ENCODE results near the gene VPS13D.

DNA sequence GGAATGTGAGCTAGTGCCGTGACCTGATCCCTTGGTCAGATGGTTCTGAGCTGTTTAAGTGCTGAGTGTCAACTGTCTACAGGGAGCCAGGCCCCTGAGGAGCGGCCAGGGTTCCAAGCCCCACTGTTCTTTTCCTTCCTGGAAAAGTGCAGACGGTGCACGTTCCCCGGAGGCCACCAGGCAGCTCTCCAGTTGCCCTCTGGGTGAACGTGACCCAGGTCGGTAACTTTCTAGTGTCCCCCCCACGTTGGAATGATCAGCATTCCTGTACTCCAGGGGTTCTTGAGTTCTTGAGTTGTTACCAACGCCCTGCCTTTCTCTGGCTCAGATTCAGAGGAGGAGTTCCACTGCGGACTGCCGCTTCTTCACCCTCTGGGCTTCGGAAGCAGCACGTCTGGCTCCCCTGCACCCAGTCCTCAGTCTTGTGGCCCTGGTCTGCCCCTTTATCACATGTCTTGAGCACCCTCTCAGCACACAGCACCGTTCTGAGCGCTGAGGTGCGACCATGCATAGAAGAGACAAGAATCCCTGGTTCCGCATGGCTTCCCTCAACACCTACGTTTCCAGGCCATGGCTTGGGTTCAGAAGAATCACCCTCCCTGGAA lies 256.7 kb downstream of the VPS13D start:
- TF ChIP-seq POLR2A (IDR thresholded peaks at IDR 0.05; ENCODE audit: low read depth, low read length) (no peak), CHD1 (IDR thresholded peaks at IDR 0.05; ENCODE audit: low read depth, low read length) (no peak)
